ENCODE data around the gene OLR1.

Gene OLR1

DNA sequence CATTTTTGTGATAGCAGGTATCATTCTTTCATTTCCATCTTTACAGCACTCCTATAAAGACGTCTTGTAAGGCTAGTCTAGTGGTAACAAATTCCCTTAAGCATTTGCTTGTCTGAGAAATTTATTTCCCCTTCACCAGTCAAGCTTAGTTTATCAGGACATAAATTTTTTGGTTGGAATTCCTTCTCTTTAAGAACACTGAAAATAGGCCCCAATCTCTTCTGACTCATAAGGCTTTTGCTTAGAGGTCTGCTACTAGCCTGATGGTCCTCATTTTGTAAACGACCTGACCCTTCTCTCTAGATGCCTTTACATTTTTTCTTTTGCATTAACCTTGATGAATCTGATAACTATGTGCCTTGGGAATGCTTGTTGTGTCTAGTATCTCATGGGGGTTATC lies 20.3 kb downstream of the OLR1 start:
- no peak for DNase-seq

DNA sequence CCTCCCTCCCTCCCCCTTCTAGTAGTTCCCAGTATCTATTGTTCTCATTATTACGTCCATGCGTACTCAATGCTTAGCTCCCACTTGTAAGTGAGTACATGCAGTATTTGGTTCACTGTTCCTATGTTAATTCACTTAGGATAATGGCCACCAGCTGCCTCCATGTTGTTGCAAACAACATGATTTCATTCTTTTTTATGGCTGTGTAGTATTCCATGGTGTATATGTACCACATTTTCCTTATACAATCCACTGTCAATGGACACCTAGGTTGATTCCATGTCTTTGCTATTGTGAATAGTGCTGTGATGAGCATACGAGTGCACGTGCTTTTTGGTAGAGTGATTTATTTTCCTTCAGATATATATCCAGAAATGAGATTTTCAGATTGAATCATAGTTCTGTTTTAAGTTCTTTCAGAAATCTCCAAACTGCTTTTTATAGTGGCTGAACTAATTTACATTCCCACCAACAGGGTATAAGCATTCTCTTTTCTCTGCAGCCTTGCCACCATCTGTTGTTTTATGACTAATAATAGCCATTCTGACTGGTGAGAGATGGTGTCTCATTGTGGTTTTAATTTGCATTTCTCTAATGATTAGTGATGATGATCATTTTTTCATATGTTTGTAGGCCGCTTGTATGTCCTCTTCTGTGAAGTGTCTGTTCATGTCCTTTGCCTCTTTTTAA lies 24.1 kb downstream of the OLR1 start:
- no peak for DNase-seq

DNA sequence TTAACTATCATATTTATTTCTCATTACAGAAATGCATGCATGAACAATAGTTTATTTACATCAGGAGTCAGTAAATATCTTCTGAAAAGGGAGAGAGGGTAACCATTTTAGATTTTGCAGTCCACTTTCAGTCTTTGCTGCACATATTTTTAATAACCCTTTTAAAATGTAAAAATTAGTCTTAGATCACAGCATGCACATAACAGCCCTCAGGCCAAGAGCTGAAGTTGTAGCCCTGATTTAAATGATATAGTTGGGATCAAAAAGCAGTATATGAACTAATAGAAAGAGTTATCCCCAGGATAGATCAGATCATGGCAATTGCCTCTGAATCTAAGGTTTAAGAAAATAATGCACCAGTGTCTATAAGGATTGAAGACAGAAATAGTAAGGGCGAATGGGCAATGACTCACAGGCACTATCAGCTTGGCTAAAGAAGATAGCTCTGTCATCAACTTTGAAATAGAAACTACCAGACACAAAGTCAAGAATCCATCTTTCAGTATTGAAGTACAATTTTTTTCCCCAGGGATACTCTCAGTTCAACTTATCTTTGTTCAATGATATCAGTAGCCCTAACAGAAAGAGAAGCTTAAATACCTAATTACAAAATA lies 28.8 kb downstream of the OLR1 start:
- DNase-seq = no peak

DNA sequence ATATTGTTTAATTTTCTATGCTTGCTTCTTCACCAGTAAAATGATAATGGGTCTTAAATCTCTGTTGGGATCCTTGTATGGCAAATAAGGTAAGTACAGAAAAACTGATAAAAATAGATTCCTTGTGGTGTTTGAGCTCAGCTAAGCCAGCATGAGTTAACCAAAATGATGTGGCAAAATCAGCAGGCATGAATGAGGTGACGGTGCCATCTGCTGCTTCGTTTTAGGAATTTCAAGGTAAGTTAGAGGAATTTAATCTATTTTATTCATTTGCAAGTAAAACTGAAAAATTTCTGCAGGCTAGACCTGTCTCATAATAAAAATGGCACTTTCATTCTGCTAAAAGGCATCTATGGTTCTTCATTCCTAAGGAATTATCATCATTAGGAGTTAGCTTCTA lies 31.9 kb downstream of the OLR1 start:
- peak; percentile 15 to 26 for DNase-seq

DNA sequence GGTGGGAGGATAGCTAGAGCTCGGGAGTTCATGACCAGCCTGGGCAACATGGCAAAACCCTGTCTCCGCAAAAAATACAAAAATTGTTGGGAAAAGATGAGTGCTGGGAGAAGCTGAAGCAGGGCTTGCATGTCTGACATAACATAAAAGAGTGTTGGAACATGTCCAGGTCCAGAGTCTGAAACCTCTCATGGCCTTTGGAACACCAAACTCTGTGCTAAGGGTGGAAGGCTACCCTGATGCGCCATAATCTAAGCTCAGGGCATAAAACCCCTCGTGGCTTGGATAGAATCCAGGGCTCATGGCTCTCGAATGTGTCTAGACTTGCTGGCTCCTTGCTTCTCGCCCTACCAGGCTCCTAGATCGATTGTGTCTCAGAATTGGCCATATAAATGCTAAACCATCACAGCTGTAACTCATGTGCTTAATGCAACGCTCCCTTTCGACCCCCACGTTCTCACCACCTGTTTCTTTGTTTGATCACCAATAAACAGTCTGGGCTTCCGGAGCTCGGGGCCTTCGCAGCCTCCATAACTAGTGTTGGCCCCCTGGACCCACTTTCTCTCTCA lies 35.2 kb downstream of the OLR1 start:
- no peak for DNase-seq

DNA sequence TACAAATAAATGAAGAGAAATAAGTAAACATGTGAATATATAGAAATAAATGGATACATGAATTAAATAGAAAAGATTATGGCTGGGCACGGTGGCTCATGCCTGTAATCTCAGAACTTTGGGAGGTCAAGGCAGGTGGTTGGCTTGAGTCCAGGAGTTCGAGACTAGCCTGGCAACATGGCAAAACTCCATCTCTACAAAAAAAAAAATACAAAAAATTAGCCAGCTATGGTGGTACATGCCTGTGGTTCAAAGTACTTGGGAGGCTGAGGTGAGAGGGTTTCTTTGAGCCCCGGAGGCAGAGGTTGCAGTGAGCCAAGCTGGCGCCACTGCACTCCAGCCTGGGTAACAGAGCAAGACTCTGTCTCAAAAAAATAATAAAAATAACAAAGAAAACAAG lies 36.8 kb downstream of the OLR1 start:
- DNase-seq = no peak

DNA sequence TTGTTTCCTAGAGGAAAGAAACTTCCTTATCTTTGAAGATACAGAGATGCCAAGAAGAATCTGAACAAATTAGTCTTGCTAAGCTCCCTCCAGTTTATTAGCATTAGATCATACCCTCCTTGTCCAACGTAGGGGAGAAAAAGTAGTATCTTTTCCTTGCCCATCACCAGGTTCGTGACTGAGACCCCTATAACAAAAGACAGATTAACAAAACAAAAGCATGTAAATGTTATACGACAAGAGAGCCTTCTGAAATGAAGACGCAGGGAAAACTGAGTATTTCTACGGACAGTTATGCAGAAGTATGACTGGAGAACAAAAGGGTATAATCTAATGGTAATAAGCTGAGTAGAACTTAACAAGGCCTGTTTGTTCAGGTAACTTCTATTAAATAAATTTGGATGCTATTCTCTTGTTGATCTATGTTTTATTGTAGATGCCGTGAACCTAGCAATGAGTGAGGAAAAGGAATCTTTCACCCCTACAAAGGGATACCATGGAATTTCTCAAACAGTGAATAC lies 39.0 kb downstream of the OLR1 start:
- no peak for DNase-seq

DNA sequence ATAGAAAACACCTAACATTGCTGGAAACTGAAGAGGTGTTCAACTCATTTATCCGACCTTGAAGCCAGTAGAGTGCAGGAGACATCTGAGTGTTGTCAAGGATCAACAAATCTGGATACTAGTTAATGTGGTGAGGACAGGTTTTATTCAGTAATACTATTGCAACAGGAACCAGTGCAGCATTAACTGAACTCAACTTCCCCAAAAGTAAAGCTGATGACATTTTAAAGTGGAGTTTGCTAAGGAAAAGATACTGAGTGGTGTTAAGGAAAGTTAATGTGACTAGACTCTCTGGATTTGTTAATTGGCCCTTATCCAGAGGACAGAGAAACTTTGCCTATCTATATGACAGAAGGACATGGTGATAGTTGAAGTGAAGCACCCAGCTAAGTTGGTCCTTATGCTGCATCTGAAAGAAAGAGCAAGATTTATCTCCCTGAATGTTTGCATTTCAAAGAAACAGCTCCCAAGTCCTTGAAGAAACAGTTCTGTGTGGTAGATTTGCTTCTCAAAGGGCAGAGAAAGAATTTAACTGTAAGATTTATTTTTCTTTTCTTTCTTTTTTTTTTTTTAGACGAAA lies 40.7 kb downstream of the OLR1 start:
- no peak for DNase-seq

DNA sequence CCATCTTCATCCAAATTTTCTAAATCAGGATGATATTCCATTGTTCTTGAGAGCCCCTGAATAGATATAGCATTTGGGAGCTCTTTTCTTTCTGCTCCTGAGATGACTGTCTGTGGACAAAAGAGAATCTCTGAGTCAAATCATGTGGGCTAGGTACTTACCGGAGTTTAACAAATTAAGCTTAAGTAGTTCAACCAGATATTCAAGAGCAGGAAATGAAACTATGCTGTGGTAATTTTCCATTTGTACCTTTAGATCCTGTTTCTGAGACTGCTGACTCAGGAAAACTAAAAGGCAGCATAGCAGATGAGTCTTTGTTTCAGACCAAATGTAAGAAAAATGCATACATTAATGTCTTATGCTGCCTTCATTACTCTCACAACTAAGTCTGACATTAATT lies 41.9 kb downstream of the OLR1 start, which contains the start of gene CLEC7A:
Gene CLEC7A (minus strand): TSS at position 158 of the 400 bp plus-strand sequence. CDS start 117 bp downstream, at position 41.
- DNase-seq = no peak

DNA sequence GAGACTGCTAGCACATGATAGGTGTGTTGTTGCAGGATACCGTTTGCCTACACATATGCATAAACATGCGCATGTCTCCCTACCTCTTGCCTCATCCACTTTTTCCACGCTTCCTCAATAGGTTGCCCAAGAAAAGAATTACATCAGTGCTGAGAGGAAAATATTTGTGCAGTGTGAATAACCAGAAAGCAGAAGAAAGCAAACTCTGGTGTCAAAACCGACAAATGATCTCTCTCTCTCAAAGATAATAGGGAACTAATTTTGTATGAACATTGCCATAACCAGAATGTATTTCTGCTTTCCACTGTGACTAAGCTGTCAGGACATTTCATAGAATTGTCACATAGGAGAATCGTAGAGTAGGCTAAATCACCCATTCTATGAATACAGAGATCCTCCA lies 43.2 kb downstream of the OLR1 start:
- no peak for DNase-seq

DNA sequence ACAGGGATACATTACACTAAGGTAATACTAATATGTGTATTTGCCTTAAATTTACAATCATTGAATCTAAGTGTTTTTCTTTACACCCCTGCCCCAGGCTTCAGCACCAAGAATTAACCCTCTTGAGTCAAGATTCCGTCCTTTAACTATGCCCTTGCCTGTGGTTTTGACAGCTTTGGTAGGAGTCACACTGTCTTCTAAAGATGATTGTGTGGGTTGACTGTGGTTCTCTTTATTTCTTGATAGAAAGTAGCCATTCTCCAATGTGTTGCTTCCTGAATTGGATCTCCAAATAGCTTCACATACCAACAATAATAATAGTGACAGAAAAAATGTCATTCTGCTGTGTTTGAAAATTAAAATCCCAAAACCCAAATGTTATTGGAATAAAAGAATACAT lies 45.5 kb downstream of the OLR1 start:
- DNase-seq = no peak

DNA sequence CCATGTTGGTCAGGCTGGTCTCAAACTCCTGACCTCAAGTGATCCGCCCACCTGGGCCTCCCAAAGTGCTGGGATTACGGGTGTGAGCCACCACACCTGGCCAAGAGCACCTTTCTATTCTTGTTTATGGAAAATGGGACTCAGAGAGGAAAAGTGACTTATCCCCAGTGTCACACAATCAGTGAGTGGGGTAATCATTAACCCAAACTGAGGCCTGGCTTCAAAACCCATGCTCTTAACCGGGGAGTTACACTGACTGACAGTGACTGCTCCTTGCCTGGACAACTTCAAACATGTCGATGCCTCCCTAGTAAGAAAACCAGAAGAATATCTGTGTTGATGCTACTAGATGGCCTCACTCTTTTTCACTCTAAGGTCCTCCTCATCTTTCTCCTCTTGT lies 49.2 kb downstream of the OLR1 start:
- no peak for DNase-seq

DNA sequence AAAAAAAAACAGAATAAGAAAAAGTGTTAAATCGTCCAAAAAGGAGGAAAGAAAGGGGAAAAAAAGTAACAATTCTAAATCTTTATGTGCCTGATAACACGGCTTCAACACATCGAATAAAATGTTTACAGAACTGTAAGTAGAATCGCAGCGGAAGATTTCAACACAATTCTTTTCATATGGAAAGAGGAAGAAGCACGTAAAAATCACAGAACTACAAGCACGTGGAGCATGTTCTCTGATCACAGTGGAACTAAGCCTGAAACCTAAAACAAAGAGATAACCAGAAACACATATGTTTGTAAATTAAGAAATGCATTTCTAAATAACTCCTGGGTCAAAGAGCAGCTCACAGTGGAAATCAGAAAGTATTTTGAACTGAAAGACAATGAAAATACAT lies 50.7 kb downstream of the OLR1 start:
- no peak for DNase-seq

DNA sequence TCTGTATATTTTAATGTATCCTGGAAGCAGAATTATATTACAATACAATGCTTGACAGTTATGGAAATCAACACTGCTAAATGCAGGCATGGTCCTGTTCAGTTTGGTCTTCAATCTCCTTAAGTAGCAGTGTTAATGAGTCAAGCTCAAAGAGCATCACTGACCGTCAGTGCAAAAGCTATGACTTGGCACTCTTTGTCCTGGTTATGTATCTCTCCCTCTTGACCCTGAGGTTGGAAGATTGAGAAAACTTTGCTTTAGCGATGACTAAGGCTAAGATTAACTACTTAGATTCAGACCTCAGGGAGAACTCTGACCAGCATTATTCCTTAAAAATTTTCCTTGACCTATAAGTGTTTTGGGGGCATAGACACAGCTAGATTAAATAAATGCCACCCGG lies 52.9 kb downstream of the OLR1 start:
- DNase-seq = no peak

DNA sequence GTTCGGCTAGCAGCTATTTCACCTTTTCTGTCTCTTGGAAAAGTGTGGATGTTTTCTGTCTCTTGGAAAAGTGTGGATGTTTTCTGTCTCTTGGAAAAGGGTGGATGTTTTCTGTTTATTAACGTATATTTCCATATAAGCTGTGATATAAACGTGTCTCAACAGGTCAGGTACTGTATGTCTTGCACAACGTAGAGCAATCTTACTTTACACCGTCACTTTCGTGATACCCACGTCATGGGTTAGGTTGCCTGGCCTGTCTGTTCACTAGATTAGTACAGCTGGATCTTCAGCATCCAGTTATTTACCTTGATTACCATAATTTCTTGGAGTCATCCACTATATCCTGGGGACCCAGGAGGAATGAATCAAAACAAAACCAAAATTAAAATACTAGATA lies 56.0 kb downstream of the OLR1 start:
- DNase-seq = no peak

DNA sequence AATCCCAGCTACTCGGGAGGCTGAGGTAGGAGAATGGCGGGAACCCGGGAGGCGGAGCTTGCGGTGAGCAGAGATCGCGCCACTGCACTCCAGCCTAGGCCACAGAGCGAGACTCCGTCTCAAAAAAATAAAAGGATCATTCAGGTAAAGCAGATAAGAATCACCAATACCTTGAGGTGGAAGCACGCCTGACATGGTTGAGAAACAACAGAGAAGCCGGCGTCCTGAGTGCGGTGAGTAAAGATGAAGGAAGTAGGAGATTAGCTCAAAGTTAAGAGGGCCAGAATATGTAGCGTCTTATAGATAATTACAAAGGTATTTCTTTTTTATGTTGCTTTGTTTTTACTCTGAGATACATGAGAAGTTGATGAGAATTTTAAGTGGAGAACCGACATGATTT lies 56.6 kb downstream of the OLR1 start:
- no peak for DNase-seq

DNA sequence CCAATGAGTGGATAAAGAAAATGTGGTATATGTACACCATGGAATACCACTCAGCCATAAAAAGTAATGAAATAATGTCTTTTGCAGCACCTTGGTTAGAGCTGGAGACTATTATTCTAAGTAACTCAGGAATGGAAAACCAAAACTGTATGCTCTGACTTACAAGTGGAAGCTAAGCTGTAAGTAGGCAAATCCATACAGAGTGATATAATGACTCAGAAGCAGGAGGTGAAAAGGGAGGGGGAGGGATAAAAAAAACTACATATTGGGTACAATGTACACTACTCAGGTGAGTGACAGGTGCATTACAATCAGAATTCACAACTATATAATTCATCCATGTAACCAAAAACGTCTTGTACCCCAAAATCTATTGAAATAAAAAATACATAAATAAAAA lies 58.0 kb downstream of the OLR1 start:
- DNase-seq = no peak

DNA sequence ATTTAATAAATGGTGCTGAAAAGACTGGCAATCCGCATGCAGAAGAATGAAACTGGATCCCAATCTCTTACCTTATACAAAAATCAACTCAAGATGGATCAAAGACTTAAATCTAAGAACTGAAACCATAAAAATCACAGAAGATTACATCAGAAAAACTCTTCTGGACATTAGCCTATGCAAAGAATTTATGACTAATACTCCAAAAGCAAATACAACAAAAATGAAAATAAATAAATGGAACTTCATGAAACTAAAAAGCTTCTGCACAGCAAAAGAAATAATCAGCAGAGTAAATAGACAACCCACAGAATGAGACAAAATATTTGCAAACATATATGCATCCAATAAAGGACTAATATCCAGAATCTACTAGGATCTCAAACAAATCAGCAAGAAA lies 58.9 kb downstream of the OLR1 start:
- DNase-seq = no peak

DNA sequence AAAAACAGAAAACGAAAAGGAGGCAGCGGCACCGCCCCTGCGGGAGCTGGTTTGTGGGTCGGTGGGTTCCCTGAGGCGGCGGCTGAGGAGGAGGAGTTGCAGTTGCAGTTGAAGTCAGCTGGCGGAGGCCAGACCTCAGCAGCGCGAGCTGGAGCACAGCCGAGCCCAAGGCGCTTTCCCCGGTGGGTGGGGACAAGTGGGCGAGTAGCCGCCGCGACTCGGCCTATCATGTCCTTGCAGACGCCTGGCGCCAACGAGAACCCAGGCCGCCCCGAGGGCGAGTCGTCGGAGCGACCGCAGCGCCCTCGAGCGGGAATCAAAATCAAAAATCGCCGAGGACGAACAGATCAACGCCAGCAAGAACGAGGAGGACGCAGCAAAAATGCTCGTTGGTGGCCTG lies 60.5 kb downstream of the OLR1 start:
- no peak for DNase-seq

DNA sequence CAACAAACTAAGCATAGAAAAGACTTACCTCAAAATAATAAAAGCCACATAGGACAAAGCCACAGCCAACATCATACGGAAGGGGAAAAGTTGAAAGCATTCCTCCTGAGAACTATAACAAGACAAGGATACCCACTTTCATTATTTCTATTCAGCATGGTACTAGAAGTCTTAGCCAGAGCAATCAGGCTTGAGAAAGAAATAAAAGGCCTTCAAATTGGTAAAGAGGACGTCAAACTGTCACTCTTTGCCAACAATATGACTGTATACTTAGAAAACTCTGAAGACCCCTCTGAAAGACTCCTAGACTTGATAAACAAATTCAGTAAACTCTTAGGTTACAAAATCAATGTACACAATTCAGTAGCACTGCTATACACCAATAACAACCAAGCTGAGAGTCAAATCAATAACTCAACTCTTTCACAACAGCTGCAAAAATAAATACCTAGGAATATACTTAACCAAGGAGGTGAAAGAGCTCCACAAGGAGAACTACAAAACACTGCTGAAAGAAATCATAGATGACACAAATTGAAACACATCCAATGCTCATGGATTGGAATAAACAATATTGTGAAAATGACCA lies 61.6 kb downstream of the OLR1 start:
- DNase-seq = no peak
